PC-3 (cell line): Measurements from ENCODE around the gene SENP6.

Experiments
- EZH2 ChIP-seq: fragments of 300-600 bp; sonication (generic); IDR thresholded peaks from one replicate; pipeline ENCODE4 v1.6.1; 2017; ENCODE audit warnings: antibody characterized with exemption, mild to moderate bottlenecking, low read length; ENCODE audit not compliant: unreplicated experiment
- TF ChIP-seq, protein P1 (sequence below): fragments of 300-600 bp; sonication (generic); conservative IDR thresholded peaks from 2 replicates; pipeline ENCODE4 v1.5.1; 2017; ENCODE audit warnings: antibody characterized with exemption, low read depth, mild to moderate bottlenecking, low read length

DNA sequence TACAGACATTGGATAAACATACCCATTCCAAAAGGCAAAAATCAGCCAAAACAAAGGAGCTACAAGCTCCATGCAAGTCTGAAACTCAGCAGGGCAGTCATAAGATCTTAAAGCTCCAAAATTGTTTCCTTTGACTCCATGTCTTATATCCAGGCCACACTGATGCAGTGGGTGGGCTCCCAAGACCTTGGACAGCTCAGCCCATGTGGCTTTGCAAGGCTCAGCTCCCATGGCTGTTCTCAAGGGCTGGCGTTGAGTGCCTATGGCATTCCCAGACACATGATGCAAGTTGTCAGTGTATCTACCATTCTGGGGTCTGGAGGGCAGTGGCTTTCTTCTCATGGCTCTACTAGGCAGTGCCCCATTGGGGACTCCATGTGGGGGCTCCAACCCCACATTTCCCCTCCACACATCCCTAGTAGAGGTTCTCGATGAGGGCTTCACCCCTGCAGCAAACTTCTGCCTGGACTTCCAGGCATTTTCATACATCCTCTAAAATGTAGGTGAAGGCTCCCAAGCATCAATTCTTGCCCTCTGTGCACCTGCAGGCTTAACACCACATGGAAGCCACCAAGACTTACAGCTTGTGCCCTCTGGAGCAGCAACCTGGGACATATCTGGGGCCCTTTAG lies 35.4 kb upstream of the SENP6 start:
- TF ChIP-seq, protein P1, sequence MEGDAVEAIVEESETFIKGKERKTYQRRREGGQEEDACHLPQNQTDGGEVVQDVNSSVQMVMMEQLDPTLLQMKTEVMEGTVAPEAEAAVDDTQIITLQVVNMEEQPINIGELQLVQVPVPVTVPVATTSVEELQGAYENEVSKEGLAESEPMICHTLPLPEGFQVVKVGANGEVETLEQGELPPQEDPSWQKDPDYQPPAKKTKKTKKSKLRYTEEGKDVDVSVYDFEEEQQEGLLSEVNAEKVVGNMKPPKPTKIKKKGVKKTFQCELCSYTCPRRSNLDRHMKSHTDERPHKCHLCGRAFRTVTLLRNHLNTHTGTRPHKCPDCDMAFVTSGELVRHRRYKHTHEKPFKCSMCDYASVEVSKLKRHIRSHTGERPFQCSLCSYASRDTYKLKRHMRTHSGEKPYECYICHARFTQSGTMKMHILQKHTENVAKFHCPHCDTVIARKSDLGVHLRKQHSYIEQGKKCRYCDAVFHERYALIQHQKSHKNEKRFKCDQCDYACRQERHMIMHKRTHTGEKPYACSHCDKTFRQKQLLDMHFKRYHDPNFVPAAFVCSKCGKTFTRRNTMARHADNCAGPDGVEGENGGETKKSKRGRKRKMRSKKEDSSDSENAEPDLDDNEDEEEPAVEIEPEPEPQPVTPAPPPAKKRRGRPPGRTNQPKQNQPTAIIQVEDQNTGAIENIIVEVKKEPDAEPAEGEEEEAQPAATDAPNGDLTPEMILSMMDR: no peak
- TF ChIP-seq EZH2: no peak
